Coronary artery (tissue), 2 donors: ENCODE results near the gene P2RY2.

ENCODE experiments used
- DNase-seq: peaks from one replicate; pipeline ENCODE4 v3.0.0-alpha.2; 2017; ENCODE audit warnings: low spot score
- H3K27ac ChIP-seq, 2 donors: fragments of 200-600 bp; sonication (generic); one replicate each; pipeline ENCODE4 v1.5.1; 2016 to 2019
- H3K4me3 ChIP-seq: fragments of 200-600 bp; sonication (generic); 2 replicates; pipeline ENCODE4 v1.5.1; 2016; ENCODE audit warnings: mild to moderate bottlenecking, moderate library complexity
- TF ChIP-seq, protein P1 (sequence below): fragments of 200-600 bp; sonication (generic); IDR thresholded peaks from one replicate; pipeline ENCODE4 v1.5.1; 2019; ENCODE audit warnings: antibody characterized with exemption

Gene P2RY2

DNA sequence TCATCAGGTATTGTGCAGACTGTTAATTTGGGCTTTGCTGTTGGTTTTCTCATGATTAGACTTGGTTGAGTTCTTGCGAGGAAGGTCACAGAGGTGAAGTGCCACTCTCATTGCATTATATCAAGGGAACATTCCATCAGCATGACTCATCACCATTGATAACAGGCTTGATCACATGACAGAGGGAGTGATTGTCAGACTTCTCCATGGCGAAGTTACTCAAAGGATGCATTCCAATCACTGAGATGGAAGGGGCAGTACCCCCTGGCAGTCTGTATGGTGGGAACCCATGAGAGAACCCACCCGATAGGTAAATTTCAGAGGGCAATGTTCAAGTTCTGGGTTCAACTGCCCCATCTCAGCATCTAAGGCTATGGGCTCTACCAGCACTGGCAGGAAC, 19.4 kb upstream of the P2RY2 start:
- Histone ChIP-seq H3K27ac (no peak overlapping the region), H3K4me3 (no peak overlapping the region)
- no peak for DNase-seq
- TF ChIP-seq, protein P1, sequence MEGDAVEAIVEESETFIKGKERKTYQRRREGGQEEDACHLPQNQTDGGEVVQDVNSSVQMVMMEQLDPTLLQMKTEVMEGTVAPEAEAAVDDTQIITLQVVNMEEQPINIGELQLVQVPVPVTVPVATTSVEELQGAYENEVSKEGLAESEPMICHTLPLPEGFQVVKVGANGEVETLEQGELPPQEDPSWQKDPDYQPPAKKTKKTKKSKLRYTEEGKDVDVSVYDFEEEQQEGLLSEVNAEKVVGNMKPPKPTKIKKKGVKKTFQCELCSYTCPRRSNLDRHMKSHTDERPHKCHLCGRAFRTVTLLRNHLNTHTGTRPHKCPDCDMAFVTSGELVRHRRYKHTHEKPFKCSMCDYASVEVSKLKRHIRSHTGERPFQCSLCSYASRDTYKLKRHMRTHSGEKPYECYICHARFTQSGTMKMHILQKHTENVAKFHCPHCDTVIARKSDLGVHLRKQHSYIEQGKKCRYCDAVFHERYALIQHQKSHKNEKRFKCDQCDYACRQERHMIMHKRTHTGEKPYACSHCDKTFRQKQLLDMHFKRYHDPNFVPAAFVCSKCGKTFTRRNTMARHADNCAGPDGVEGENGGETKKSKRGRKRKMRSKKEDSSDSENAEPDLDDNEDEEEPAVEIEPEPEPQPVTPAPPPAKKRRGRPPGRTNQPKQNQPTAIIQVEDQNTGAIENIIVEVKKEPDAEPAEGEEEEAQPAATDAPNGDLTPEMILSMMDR, result no peak

DNA sequence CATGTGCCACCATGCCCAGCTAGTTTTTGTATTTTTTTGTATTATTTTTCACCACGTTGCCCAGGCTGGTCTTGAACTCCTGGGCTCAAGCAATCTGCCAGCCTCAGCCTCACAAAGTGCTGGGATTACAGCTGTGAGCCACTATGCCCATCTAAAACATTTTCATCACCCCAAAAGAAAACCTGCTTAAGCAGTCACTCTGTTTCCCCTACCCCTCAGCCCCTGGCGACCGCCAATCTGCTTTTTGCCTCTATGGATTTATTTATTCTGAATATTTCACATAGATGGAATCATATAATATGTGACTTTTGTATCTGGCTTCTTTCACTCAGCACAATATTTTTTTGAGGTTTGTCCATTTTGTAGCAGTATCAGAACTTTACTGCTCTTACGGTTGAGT, 18.6 kb upstream of the P2RY2 start:
- no peak overlapping the region for H3K4me3 ChIP-seq
- TF ChIP-seq, protein P1, result no peak
- DNase-seq, result no peak
- no peak overlapping the region for H3K27ac ChIP-seq

DNA sequence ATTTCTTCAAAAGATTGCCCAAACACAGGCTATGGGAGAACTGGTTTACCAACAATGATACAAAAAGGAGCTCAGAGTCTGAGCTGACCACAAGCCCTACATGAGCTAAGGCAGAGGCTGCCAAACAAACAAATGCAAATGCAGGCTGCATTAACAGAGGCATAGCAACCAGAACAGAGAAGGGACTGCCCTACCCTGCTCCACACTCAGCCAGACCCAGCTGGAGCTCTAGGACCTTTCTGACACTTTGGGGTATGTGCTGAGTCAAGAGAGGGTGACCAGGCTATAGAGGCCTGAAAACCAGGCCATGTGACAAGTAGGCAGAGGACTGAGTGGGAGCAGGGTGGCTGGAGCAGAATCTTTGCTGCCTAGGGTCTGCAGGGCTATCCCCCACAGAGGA, 17.8 kb upstream of the P2RY2 start:
- no peak overlapping the region for H3K4me3 ChIP-seq
- DNase-seq, result no peak
- H3K27ac ChIP-seq, result no peak overlapping the region
- TF ChIP-seq, protein P1, result no peak

DNA sequence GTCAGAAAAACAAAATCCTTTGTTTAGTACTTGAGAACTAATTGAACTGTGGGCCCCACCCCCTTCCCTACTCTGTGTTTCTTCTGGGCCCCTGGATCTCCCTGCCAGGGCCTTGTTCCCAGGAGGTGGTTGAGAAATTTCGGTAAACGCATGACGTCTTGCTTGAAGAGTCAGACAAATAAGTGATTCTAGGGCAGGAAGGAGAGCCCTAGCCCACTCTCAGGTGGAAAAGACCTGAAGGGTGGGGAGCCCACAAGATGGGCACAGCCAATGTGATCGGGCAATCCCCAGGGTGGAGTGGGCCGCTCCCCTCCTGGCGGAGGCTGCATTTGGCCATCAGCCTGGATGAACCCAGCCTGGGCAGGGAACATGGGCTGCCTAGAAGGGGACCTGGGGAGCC, 16.8 kb upstream of the P2RY2 start:
- DNase-seq, result no peak
- Histone ChIP-seq H3K4me3 (no peak overlapping the region), H3K27ac (no peak overlapping the region)
- TF ChIP-seq, protein P1, result no peak

DNA sequence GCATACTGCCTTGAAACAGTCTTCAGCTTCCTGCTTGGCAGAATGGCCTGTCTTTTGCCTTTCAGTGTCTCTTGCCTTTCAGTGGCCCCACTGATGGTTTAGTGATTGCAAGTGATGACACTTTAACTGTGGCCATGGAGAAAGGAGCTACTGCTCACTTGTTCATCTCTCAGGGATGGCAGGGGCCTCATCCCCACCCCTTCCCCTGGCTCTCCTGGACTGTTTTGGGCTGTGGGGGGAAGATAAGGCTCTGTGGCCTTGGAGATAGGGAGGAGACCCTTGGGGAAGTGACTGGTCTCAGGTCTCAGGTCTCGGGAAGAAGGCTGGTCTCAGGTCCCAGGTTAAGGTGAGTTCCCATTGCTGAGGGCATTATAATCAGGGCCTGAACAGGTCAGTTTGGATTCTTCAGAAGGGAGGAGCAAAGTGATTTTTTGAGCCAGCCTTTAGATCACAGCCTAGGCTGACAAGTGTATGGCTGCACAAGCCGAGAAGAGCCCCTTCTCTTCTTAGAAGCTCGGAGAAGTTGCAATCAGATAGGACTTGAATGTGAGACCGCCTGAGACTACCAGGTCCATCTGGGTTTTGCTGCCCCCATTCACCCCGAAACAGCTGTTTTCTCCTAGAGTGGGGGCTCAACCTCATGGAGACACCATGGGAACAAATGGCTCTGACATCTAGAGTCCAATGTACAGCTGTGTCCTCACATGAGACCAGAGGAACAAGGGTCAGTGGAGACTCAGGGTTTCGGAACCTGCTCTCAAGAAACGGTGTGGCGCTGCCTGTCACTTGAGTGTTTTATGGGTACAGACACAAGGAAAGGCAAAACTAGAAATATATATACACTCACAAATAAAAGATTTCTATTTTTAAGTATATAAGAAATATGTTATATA, 15.9 kb upstream of the P2RY2 start:
- TF ChIP-seq, protein P1, result no peak
- Histone ChIP-seq H3K4me3 (no peak overlapping the region), H3K27ac (no peak overlapping the region)
- no peak for DNase-seq

DNA sequence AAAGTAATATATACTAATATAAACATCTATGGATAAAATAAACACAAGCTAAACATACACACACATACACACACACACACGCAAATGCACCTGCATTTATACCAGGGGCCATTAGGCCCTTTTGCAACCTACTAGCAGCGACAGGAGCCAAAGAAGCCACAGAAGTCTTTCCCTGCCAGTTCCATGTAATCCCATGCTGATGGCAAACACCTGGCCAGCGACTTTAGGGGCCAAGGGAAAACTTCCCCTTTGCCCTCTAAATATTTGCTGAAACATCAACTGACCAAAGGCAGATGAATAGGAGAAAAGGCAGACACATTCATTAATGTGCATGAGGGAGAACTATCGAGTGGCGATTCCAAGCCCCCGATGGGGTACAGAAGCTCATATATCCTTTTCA, 14.8 kb upstream of the P2RY2 start:
- no peak overlapping the region for H3K4me3 ChIP-seq
- no peak overlapping the region for H3K27ac ChIP-seq
- TF ChIP-seq, protein P1, result no peak
- DNase-seq, result no peak

DNA sequence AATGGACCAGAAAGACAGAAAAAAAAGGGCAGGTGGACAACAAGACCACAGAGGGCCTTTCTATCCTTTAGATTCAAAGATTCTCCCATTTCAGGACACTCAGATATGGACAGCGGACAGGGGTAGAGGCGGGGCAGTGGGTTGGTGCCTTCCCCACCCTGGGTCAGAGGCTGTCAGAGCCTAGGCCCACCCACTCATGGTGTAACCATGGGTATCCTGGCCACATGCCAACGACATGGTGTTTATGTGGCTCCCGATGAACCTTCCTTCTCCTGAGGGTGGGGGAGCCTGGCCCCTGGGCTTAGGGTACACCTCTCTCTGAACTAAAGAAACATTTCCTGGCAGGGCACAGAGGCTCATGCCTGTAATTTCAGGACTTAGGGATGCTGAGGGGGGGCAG, 14.3 kb upstream of the P2RY2 start:
- Histone ChIP-seq H3K27ac (no peak overlapping the region), H3K4me3 (no peak overlapping the region)
- no peak for DNase-seq

More for the DNA sequence above, 14.3 kb upstream of the P2RY2 start:
- TF ChIP-seq, protein P1, result no peak
